Adrenal gland (tissue), 5 donors: Measurements from ENCODE around the gene PARP8.

Experiments
- CTCF ChIP-seq, 6 experiments: fragments of 450-650 bp in 4 of 6; fragments of 200-600 bp in 2 of 6; sonication (generic) in 1 of 6; IDR thresholded peaks; 1 replicate in 5 of 6; 2 replicates in 1 of 6; pipeline versions ENCODE4 v1.5.1 to v1.8.0; 2016 to 2021; ENCODE audit warnings: antibody characterized with exemption in 6 of 6, mild to moderate bottlenecking in 2 of 6, moderate library complexity in 1 of 6
- POLR2A ChIP-seq, 2 donors: fragments of 450-650 bp; IDR thresholded peaks; one replicate each; pipeline ENCODE4 v1.6.1; 2017; ENCODE audit warnings: antibody characterized with exemption in 2 of 2, mild to moderate bottlenecking in 2 of 2, moderate library complexity in 1 of 2
- donor health status: DM: no; HTN: no; CAD: no.

GRCh38 chr5:50717651-50718050 lies 51.2 kb downstream of the PARP8 start:
- no peak for TF ChIP-seq CTCF (IDR thresholded peaks at IDR 0.05)
- no peak for TF ChIP-seq POLR2A (IDR thresholded peaks at IDR 0.05)
